HepG2 (cell line): ENCODE measurements around the gene NT5C. TPM values are rescaled to one million over a fixed set of nuclear protein-coding genes. Genes with fewer than 3 reads are reported as not detected.
A peak's percentile ranks its signal among the peaks of the same experiment; 100 is the strongest.

ENCODE experiments used
- BORCS8-MEF2B ChIP-seq: sonication (generic); formaldehyde crosslinking; IDR thresholded peaks from 2 replicates; pipeline ENCODE4 v1.8.0; 2022; ENCODE audit warnings: mild to moderate bottlenecking, missing genetic modification reagents
- HMGXB4 ChIP-seq, 2 experiments: sonication (generic) in 1 of 2; formaldehyde crosslinking in 1 of 2; IDR thresholded peaks; 2 replicates each; pipeline versions ENCODE4 v1.4.0 to v1.6.1; 2018 to 2020; ENCODE audit warnings: missing genetic modification reagents in 2 of 2, borderline replicate concordance in 1 of 2, low read depth in 1 of 2, mild to moderate bottlenecking in 1 of 2, missing biosample characterization in 1 of 2
- HNRNPLL ChIP-seq: fragments of 200-400 bp; formaldehyde crosslinking; IDR thresholded peaks from 2 replicates; pipeline ENCODE4 v1.6.1; 2017; ENCODE audit warnings: mild to moderate bottlenecking, low read depth, low read length; ENCODE audit not compliant: poor library complexity, severe bottlenecking
- PAX8 ChIP-seq: sonication (generic); formaldehyde crosslinking; IDR thresholded peaks from 2 replicates; pipeline ENCODE4 v1.8.0; 2022; ENCODE audit warnings: mild to moderate bottlenecking, missing genetic modification reagents, borderline replicate concordance
- YEATS4 ChIP-seq: sonication (generic); formaldehyde crosslinking; IDR thresholded peaks from 2 replicates; pipeline ENCODE4 v1.4.0; 2020; ENCODE audit warnings: missing genetic modification reagents, borderline replicate concordance
- ZBTB40 ChIP-seq, 2 experiments: fragments of 450-650 bp in 1 of 2; sonication (generic) in 1 of 2; formaldehyde crosslinking in 1 of 2; IDR thresholded peaks; 2 replicates each; pipeline versions ENCODE4 v1.6.1 to v1.8.0; 2016 to 2022; ENCODE audit warnings: antibody characterized with exemption in 1 of 2, mild to moderate bottlenecking in 1 of 2, missing genetic modification reagents in 1 of 2
- ZNF280B ChIP-seq: sonication (generic); formaldehyde crosslinking; IDR thresholded peaks from 2 replicates; pipeline ENCODE4 v1.5.0; 2020; ENCODE audit warnings: missing genetic modification reagents, mild to moderate bottlenecking, borderline replicate concordance
- ZNF687 ChIP-seq: sonication (generic); formaldehyde crosslinking; IDR thresholded peaks from 2 replicates; pipeline ENCODE4 v1.5.1; 2020; ENCODE audit warnings: mild to moderate bottlenecking, missing genetic modification reagents, moderate library complexity
- polyA plus RNA-seq, 8 experiments: library from polyadenylated mRNA; depleted of rRNA in 3 of 8; stranded (reverse) in 7 of 8; unstranded in 1 of 8; fragments of >200 nt; fragmentation: Illumina TruSeq in 4 of 8; extraction: Trizol in 4 of 8; gene quantifications; 2 replicates each; pipeline versions ENCODE4 v1.2.1 to v1.2.3, GENCODE V29; 2011 to 2016; ENCODE audit warnings: low read depth in 4 of 8, missing spikeins in 1 of 8, mixed read lengths in 1 of 8; ENCODE audit not compliant: insufficient read depth in 1 of 8
- total RNA-seq, 5 experiments: library from RNA; depleted of rRNA; stranded (reverse); fragments of >200 nt; fragmentation: Illumina TruSeq; extraction: Trizol; gene quantifications; 2 replicates each; pipeline ENCODE4 v1.2.3, GENCODE V29; 2016; ENCODE audit warnings: low read depth in 1 of 5

The NT5C gene
- total and polyA plus RNA-seq, 2 of the 13 experiments (the other 11 are each of a cell fraction or from before 2014, with no cell fraction given), result 42.8 to 48.6 TPM

- no peak for TF ChIP-seq ZBTB40 (IDR thresholded peaks at IDR 0.05)
- no peak for TF ChIP-seq ZBTB40 (CRISPR knock-in tag; IDR thresholded peaks at IDR 0.05)
- TF ChIP-seq BORCS8-MEF2B, result no peak; the same call in 1 of the 2 replicates
- peak in 1 of 2 experiments; percentile 60; a peak in 1 of 4 replicates for TF ChIP-seq HMGXB4 (CRISPR knock-in tag; IDR thresholded peaks at IDR 0.05; ENCODE audit: borderline replicate concordance in 1 of 2, low read depth in 1 of 2)
- peak; percentile 91 for TF ChIP-seq ZNF687 (CRISPR knock-in tag)
- TF ChIP-seq YEATS4 (CRISPR knock-in tag), result no peak
- no peak for TF ChIP-seq ZNF280B (CRISPR knock-in tag)
- TF ChIP-seq PAX8 (CRISPR knock-in tag), result 0 out of 2 replicates have a peak, but pooled peaks have one; percentile 14
- no peak for TF ChIP-seq HNRNPLL
These were observed 40.4 kb downstream of the NT5C start (continued) for GRCh38 chr17:75090871-75091854.
